ENCODE data around the gene FAM13C.

DNA sequence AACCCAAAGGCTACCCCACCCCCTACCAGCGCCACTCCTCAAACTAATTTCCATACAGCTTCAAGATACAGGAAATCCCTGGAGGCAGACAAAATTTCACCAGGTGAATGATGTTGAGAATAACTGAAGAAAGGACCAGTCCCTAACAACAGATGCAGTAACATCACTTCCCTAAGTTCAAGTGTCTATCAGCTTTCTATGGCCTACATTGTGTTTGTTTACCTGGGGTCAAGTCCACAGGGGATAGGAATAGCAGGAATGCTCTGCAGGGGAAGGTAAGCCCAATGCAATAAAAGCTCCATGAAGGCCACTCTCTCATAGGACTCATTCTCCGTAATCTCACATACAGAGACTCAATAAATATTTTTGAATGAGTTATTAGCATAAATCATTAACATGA, 26.9 kb downstream of the FAM13C start:
- TF ChIP-seq, protein P1, sequence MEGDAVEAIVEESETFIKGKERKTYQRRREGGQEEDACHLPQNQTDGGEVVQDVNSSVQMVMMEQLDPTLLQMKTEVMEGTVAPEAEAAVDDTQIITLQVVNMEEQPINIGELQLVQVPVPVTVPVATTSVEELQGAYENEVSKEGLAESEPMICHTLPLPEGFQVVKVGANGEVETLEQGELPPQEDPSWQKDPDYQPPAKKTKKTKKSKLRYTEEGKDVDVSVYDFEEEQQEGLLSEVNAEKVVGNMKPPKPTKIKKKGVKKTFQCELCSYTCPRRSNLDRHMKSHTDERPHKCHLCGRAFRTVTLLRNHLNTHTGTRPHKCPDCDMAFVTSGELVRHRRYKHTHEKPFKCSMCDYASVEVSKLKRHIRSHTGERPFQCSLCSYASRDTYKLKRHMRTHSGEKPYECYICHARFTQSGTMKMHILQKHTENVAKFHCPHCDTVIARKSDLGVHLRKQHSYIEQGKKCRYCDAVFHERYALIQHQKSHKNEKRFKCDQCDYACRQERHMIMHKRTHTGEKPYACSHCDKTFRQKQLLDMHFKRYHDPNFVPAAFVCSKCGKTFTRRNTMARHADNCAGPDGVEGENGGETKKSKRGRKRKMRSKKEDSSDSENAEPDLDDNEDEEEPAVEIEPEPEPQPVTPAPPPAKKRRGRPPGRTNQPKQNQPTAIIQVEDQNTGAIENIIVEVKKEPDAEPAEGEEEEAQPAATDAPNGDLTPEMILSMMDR (IDR thresholded peaks at IDR 0.05): no peak
- no peak for TF ChIP-seq POLR2A (IDR thresholded peaks at IDR 0.05)
